PC-3 (cell line): ENCODE measurements around the gene BOLA1. TPM values are rescaled to one million over a fixed set of nuclear protein-coding genes. Genes with fewer than 3 reads are reported as not detected.
A peak's percentile ranks its signal among the peaks of the same experiment; 100 is the strongest.
"Not testable (repeated sequence)": the region's sequence is repeated elsewhere in the genome, so short reads cannot be mapped to it uniquely, and the experiment has no call there.

Source experiments
- ATAC-seq: fragments of 200-7000 bp; cut with Tn5 transposase; 2 replicates; pipeline ENCODE4 v1.9.1; 2020; ENCODE audit warnings: mild to moderate bottlenecking, moderate library complexity
- BruUV-seq: library from RNA; stranded (reverse); fragments of 400-500 nt; replicated peaks from 2 replicates; lab custom pipeline; 2021; lab: Mats Ljungman, UMichigan
- CTCF ChIA-PET: fragments of 300-600 bp; sonication (Branson Sonifier 250); formaldehyde crosslinking; loops from one replicate; lab custom pipeline; 2022; ENCODE audit warnings: antibody characterized with exemption; lab: Charles Lee
- POLR2A ChIA-PET: fragments of 300-600 bp; sonication (Branson Sonifier 250); formaldehyde crosslinking; loops from one replicate; lab custom pipeline; 2022; ENCODE audit warnings: antibody characterized with exemption; ENCODE audit not compliant: unreplicated experiment; lab: Charles Lee
- DNase-seq: peaks from one replicate; pipeline ENCODE4 v3.0.0-alpha.2; 2015
- H2AFZ ChIP-seq: fragments of 300-600 bp; sonication (generic); 2 replicates; pipeline ENCODE4 v1.6.0; 2016; ENCODE audit warnings: antibody characterized with exemption, low read length
- H3F3A ChIP-seq: fragments of 300-600 bp; sonication (generic); one replicate; pipeline ENCODE4 v1.6.0; 2017; ENCODE audit warnings: antibody characterized with exemption, low read length, control low read depth, mild to moderate bottlenecking; ENCODE audit not compliant: unreplicated experiment
- H3K27ac ChIP-seq: fragments of 300-600 bp; sonication (generic); 2 replicates; pipeline ENCODE4 v1.5.1; 2016; ENCODE audit warnings: mild to moderate bottlenecking, low read length
- H3K27me3 ChIP-seq: fragments of 300-600 bp; sonication (generic); 2 replicates; pipeline ENCODE4 v1.6.1; 2016; ENCODE audit warnings: low read length, mixed read lengths
- H3K36me3 ChIP-seq: fragments of 300-600 bp; sonication (generic); 2 replicates; pipeline ENCODE4 v1.6.1; 2016; ENCODE audit warnings: low read depth, mixed run types, low read length, mixed read lengths
- H3K4me1 ChIP-seq: fragments of 300-600 bp; sonication (generic); 2 replicates; pipeline ENCODE4 v1.5.1; 2016; ENCODE audit warnings: low read length; ENCODE audit not compliant: insufficient read depth
- H3K4me2 ChIP-seq: fragments of 300-600 bp; sonication (generic); 2 replicates; pipeline ENCODE4 v1.6.0; 2016; ENCODE audit warnings: low read length
- H3K4me3 ChIP-seq: fragments of 300-600 bp; sonication (generic); 2 replicates; pipeline ENCODE4 v1.5.1; 2016; ENCODE audit warnings: mild to moderate bottlenecking, low read length, mixed read lengths
- H3K79me2 ChIP-seq: fragments of 300-600 bp; sonication (generic); 2 replicates; pipeline ENCODE4 v1.6.1; 2017; ENCODE audit warnings: low read length, mixed read lengths
- H3K9ac ChIP-seq: fragments of 300-600 bp; sonication (generic); 2 replicates; pipeline ENCODE4 v1.6.0; 2016; ENCODE audit warnings: mild to moderate bottlenecking, low read length
- H3K9me2 ChIP-seq: fragments of 300-600 bp; sonication (generic); replicated peaks from 2 replicates; pipeline ENCODE4 v1.6.1; 2016; ENCODE audit warnings: mixed run types, low read length, mixed read lengths
- H3K9me3 ChIP-seq: fragments of 300-600 bp; sonication (generic); 2 replicates; pipeline ENCODE4 v1.6.1; 2016; ENCODE audit warnings: low read length, mixed read lengths
- H4K20me1 ChIP-seq: fragments of 300-600 bp; sonication (generic); 2 replicates; pipeline ENCODE4 v1.6.1; 2016; ENCODE audit warnings: low read length, mixed read lengths
- EZH2 ChIP-seq: fragments of 300-600 bp; sonication (generic); IDR thresholded peaks from one replicate; pipeline ENCODE4 v1.6.1; 2017; ENCODE audit warnings: antibody characterized with exemption, mild to moderate bottlenecking, low read length; ENCODE audit not compliant: unreplicated experiment
- EZH2phosphoT487 ChIP-seq: fragments of 300-600 bp; sonication (generic); IDR thresholded peaks from 2 replicates; pipeline ENCODE4 v1.6.1; 2018; ENCODE audit warnings: mild to moderate bottlenecking, antibody characterized with exemption, low read length, borderline replicate concordance
- intact Hi-C: fragments of 100-400 bp; cut with micrococcal nuclease; formaldehyde crosslinking; loops from 2 replicates; pipeline ENCODE4 v1.9.0; 2023
- total RNA-seq: library from RNA; depleted of rRNA; stranded (reverse); fragments of >200 nt; gene quantifications from 2 replicates; pipeline ENCODE4 v1.2.3, GENCODE V29; 2014
- TF ChIP-seq, protein P1 (sequence below): fragments of 300-600 bp; sonication (generic); conservative IDR thresholded peaks from 2 replicates; pipeline ENCODE4 v1.5.1; 2017; ENCODE audit warnings: antibody characterized with exemption, low read depth, mild to moderate bottlenecking, low read length

Gene BOLA1
- total RNA-seq, 1 experiment from 2014 or later: 27.6 TPM

DNA sequence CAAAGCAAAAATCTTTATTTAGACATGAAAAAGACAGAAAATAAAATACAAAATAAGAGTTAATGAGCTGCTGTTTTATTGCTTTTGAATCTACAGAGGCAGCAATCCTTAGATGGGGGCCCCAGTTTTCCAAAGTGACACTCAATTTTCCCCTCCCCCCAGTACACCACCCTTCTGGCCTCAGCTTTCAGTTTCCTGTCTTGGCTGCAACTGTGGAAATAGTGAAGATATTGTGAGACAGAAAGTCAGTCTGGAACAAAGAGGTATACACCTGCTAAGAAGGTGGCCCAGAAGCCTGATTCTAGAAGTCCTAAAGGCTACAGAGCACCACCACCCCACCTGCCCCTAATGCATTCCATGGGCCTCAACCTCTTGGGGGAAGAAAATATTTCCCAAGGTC is 38.4 kb downstream of the BOLA1 start:
- TSS peak; percentile 76 for BruUV-seq
- H3K4me1 ChIP-seq: peaks cover 43% of the 10 kb centered on the region
- peak overlapping the region; percentile 81 for H3K4me2 ChIP-seq
- no peak for TF ChIP-seq EZH2phosphoT487
- TF ChIP-seq EZH2: no peak
- TF ChIP-seq, protein P1, sequence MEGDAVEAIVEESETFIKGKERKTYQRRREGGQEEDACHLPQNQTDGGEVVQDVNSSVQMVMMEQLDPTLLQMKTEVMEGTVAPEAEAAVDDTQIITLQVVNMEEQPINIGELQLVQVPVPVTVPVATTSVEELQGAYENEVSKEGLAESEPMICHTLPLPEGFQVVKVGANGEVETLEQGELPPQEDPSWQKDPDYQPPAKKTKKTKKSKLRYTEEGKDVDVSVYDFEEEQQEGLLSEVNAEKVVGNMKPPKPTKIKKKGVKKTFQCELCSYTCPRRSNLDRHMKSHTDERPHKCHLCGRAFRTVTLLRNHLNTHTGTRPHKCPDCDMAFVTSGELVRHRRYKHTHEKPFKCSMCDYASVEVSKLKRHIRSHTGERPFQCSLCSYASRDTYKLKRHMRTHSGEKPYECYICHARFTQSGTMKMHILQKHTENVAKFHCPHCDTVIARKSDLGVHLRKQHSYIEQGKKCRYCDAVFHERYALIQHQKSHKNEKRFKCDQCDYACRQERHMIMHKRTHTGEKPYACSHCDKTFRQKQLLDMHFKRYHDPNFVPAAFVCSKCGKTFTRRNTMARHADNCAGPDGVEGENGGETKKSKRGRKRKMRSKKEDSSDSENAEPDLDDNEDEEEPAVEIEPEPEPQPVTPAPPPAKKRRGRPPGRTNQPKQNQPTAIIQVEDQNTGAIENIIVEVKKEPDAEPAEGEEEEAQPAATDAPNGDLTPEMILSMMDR: no peak
- peak overlapping the region; percentile 8; the same call in 1 of the 2 replicates for H3K9ac ChIP-seq
- intact Hi-C loops: loop anchor here (1.0 kb wide), 1 partner anchor 10 kb away; the partner anchor contains the start of gene SF3B4
- ATAC-seq (0 out of 2 replicates have a peak, but pooled peaks have one; percentile 2), DNase-seq (peak; percentile 19)
- CTCF ChIA-PET: interaction anchor here (0.6 kb wide), 1 partner anchor 113 kb away, joined by 5 read pairs; no protein-coding TSS in a partner anchor
- POLR2A ChIA-PET: interaction anchor here (0.7 kb wide), 2 partner anchors 249 to 426 kb away, joined by 3 read pairs; partner anchors contain the start of gene RPRD2
- no peaks in the 10 kb centered on the region for H4K20me1 ChIP-seq
- H3F3A ChIP-seq: peaks cover 6% of the 10 kb centered on the region
- peak overlapping the region; percentile 90 for H3K27ac ChIP-seq
- no peaks in the 10 kb centered on the region for H3K36me3 ChIP-seq
- no peaks in the 10 kb centered on the region for H3K79me2 ChIP-seq
- no peak overlapping the region for H2AFZ ChIP-seq
- no peaks in the 10 kb centered on the region for H3K27me3 ChIP-seq
- peak overlapping the region; percentile 75 for H3K4me3 ChIP-seq
- no peaks in the 10 kb centered on the region for H3K9me2 ChIP-seq
- H3K9me3 ChIP-seq: no peaks in the 10 kb centered on the region

DNA sequence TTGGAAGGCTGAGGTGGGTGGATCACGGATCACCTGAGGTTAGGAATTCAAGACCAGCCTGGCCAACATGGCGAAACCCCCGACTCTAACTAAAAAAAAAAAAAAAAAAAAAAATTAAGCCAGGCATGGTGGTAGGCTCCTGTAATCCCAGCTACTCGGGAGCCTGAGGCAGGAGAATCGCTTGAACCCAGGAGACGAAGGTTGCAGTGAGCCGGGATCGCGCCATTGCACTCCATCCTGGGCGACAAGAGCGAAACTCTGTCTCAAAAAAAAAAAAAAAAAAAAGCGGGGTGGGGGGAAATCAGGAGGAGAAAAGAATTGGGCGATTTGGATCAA is 39.3 kb downstream of the BOLA1 start:
- H3K9me2 ChIP-seq, DNase-seq, H4K20me1 ChIP-seq, H3F3A ChIP-seq, BruUV-seq, H3K9me3 ChIP-seq, H3K27me3 ChIP-seq, CTCF ChIA-PET, H3K36me3 ChIP-seq, H3K79me2 ChIP-seq, ATAC-seq: not testable (repeated sequence)
- intact Hi-C loops: loop anchor here (1.0 kb wide), 1 partner anchor 50 kb away; no protein-coding TSS in a partner anchor
- Histone ChIP-seq H3K9ac (peak overlapping the region; percentile 65), H3K27ac (peak overlapping the region; percentile 90), H3K4me1 (peaks cover 43% of the 10 kb centered on the region), H3K4me2 (peak overlapping the region; percentile 81), H2AFZ (peak overlapping the region; percentile 22), H3K4me3 (peak overlapping the region; percentile 54)
- POLR2A ChIA-PET: interaction anchor here (0.9 kb wide), 1 partner anchor 51 kb away, joined by 4 read pairs; a partner anchor contains a TSS

DNA sequence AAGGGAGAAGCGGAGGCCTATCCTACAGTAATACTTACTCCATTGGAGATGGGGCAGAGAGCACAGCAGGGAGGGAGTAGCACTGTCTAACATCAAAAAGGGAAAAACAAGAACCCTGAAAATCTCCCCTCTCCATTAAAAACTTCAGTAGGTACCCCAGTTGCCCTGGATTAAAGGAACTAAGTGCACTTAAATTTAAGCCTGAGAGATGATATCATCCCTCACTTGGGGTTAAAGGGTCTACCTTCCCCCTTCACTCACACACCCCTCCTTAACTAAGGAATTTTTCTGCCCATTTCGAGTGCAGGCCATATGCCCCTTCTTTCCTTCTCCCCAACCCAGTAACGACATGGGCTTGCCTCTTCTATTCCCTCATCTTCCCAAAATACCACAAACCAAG is 41.1 kb downstream of the BOLA1 start:
- Histone ChIP-seq H3K27me3 (no peaks in the 10 kb centered on the region), H3K79me2 (no peaks in the 10 kb centered on the region), H3K4me1 (peaks cover 43% of the 10 kb centered on the region), H3K4me3 (no peak overlapping the region), H4K20me1 (no peaks in the 10 kb centered on the region), H3K27ac (peak overlapping the region; percentile 90; the same call in 1 of the 2 replicates), H3K9me3 (no peaks in the 10 kb centered on the region), H3F3A (peaks cover 6% of the 10 kb centered on the region), H3K4me2 (no peak overlapping the region), H2AFZ (no peak overlapping the region), H3K36me3 (0 out of 2 replicates have a peak, but pooled peaks cover 7% of the 10 kb centered on the region), H3K9me2 (no peaks in the 10 kb centered on the region), H3K9ac (no peak overlapping the region)
- TF ChIP-seq EZH2 (no peak), EZH2phosphoT487 (no peak)
- TF ChIP-seq, protein P1: no peak
- POLR2A ChIA-PET: interaction anchor here (0.7 kb wide), 1 partner anchor 124 kb away, joined by 3 read pairs; no protein-coding TSS in a partner anchor
- CTCF ChIA-PET: interaction anchor here (0.7 kb wide), 1 partner anchor 39 kb away, joined by 4 read pairs; no protein-coding TSS in a partner anchor
- no TSS peak for BruUV-seq
- intact Hi-C loops: no loop called here
- DNase-seq: no peak
- ATAC-seq: no peak
